ENCODE results near the gene RAD17.

RAD17 gene

DNA sequence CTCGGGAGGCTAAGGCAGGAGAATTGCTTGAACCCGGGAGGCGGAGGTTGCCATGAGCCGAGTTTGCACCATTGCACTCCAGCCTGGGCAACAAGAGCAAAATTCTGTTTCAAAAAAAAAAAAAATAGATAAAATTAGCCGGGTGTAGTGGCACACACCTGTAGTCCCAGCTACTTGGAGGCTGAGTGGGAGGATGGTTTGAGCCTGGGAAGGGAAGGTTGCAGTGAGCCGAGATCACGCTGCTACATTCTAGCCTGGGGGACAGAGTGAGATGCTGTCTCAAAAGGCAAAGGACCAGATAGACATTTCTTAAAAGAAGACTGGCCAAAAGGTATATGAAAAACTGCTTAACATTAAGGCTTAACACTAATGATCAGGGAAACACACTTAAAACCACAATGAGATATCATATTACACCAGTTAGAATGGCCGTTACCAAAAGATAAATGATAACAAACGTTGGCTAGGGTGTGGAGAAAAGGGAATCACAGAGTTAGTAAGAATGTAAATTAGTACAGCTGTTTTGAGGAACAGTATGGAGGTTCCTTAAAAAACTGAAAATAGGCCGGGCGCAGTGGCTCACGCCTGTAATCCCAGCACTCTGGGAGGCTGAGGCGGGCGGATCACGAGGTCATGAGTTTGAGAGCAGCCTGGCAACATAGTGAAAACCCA lies 35.2 kb downstream of the RAD17 start:
- DNase-seq (ENCODE audit: insufficient read length, low spot score): no peak
- no peak for FAIRE-seq
- TF ChIP-seq, protein P1, sequence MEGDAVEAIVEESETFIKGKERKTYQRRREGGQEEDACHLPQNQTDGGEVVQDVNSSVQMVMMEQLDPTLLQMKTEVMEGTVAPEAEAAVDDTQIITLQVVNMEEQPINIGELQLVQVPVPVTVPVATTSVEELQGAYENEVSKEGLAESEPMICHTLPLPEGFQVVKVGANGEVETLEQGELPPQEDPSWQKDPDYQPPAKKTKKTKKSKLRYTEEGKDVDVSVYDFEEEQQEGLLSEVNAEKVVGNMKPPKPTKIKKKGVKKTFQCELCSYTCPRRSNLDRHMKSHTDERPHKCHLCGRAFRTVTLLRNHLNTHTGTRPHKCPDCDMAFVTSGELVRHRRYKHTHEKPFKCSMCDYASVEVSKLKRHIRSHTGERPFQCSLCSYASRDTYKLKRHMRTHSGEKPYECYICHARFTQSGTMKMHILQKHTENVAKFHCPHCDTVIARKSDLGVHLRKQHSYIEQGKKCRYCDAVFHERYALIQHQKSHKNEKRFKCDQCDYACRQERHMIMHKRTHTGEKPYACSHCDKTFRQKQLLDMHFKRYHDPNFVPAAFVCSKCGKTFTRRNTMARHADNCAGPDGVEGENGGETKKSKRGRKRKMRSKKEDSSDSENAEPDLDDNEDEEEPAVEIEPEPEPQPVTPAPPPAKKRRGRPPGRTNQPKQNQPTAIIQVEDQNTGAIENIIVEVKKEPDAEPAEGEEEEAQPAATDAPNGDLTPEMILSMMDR (IDR thresholded peaks at IDR 0.05; ENCODE audit: insufficient read depth, missing control alignments): no peak

DNA sequence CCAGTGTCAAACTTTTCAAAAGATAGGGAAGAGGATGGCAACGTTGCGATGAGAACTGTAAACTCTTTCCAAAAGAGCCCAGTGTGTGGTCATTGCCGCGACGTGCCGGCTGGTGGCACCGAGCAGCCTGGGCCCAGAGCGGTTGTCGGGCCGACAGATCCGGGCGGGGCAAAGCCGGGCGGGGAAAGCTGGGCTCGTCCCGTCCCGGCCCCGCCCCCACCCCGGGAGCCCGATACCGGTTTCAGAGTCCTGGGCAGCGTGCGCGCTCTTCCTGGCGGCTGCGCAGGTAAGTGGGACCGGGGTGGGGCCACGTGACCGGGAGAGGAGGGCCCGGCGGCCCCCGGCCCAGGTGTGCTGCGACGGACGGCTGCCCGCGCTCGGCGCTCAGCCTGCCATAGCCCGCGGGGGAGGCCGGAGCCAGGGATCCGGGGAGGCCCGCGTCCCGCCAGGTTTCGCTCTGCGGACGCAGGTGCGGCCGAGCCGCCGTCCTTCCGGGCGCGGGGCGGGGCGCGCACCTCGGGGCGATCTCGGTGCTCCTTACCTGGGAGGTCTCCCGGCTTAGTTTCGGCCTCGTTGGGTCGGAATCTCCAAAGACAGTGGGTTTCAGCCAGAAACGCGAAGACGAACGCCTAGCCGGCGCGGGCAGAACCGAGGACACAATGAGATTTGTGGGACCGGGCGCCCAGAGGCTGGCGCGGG lies 45.4 kb downstream of the RAD17 start, which contains the start of gene MARVELD2:
TSS of gene MARVELD2 (plus strand) at position 232 of the 699 bp plus-strand sequence. CDS start 4,270 bp downstream, outside the sequence.
- DNase-seq (ENCODE audit: insufficient read length, low spot score) (no peak), FAIRE-seq (no peak)
- TF ChIP-seq, protein P1 (IDR thresholded peaks at IDR 0.05; ENCODE audit: insufficient read depth, missing control alignments): no peak

DNA sequence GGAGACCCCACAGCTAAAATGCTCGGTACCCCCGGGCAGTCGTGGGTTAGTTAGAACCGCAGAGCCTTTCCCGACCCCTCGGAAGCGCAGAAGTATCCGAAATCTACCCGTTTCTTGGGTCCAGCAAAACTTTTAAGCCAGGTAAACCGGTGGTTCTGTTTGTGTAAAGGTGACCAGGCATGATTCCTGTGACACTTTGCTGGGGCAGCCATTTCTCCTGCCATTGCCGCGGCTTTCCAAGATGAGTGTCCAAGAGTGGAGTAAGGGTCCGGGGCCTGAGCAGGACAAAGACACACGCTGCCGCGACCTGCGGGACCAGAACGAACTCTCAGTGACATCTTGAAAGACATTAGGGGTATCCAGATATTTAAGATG lies 46.0 kb downstream of the RAD17 start:
- TF ChIP-seq, protein P1 (IDR thresholded peaks at IDR 0.05; ENCODE audit: insufficient read depth, missing control alignments): no peak
- no peak for FAIRE-seq
- no peak for DNase-seq (ENCODE audit: insufficient read length, low spot score)

DNA sequence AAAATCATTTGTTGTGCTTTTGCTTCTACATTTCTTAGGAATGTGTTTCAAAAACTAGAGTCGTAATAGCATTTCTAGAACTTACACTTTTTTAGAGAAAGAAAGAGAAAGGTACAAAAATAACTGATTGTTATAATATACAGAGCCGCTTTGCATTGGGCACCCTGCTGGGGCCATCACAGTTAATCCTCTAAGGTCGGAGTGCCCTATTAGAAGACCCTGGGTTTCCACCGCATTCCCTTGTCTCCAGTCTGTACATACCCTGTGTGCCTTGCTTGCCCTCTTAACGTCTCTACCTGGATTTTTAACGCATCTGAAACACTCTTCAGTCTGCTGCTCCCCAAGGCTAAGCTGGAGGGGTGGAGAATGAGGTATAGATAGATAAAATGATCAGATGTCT lies 46.6 kb downstream of the RAD17 start:
- TF ChIP-seq, protein P1 (IDR thresholded peaks at IDR 0.05; ENCODE audit: insufficient read depth, missing control alignments): no peak
- DNase-seq (ENCODE audit: insufficient read length, low spot score) (no peak), FAIRE-seq (no peak)

DNA sequence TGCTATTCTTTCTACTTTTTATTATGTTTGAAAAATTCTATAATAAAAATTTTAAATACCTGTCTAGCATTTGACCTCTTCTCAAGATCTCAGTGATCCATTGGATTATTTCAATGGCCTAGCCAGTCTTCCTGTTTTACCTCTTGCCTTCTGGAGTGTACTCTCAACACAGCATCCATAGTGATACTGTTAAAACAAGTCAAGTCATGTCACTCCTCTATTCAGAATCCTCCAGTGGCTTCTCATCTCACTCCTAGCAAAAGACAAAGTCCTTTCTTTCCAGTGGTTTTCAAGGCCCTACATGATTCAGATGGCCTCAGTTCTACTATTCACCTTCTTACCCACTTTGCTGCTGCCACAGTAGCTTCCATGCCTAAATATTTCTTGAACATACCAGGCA lies 47.1 kb downstream of the RAD17 start:
- TF ChIP-seq, protein P1 (IDR thresholded peaks at IDR 0.05; ENCODE audit: insufficient read depth, missing control alignments): no peak
- DNase-seq (ENCODE audit: insufficient read length, low spot score) (no peak), FAIRE-seq (no peak)

DNA sequence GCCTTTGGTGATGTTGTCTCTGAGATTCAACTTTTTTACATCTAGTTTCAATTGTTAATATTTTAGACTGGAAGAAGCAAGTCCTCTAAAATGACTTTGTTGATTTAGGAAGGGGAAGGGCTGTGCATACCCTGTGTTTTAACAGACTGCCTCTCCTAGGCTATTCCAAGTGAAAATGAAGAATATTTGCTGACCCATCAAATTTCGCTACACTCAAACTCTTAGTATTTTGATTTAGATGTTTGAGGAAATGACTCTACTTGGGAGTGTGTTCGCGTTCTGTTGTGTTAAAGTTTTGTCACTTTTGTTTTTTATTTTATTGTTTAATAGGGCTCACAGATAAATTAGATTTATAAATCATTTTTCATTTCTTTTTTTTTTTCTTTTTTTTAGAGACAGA lies 48.9 kb downstream of the RAD17 start:
- TF ChIP-seq, protein P1 (IDR thresholded peaks at IDR 0.05; ENCODE audit: insufficient read depth, missing control alignments): no peak
- DNase-seq (ENCODE audit: insufficient read length, low spot score) (no peak), FAIRE-seq (no peak)
